ENCODE measurements around the gene SLC24A5. TPM values are rescaled to one million over a fixed set of nuclear protein-coding genes. Genes with fewer than 3 reads are reported as not detected.

Gene SLC24A5
- total and polyA plus RNA-seq, 2 donors (not counting 3 experiments of a cell fraction or from before 2014, with no cell fraction given), result not detected

- Histone ChIP-seq H3K9ac (replicated peaks; ENCODE audit: extremely low read depth, insufficient read depth, low read length) (no peak overlapping the region), H3K4me2 (ENCODE audit: insufficient read depth, low read length) (no peak overlapping the region), H3K9me3 (replicated peaks; ENCODE audit: control insufficient read depth, insufficient read depth, low read length) (no peaks in the 10 kb centered on the region), H2AFZ (ENCODE audit: low read depth, low read length) (no peak overlapping the region), H3K4me1 (ENCODE audit: control insufficient read depth, extremely low read depth, insufficient read depth, low read length) (no peaks in the 10 kb centered on the region), H4K20me1 (replicated peaks; ENCODE audit: control insufficient read depth, extremely low read depth, insufficient read depth, low read length) (no peaks in the 10 kb centered on the region), H3K27ac (ENCODE audit: insufficient read depth, low read depth, low read length) (no peak overlapping the region), H3K79me2 (ENCODE audit: control insufficient read depth, insufficient read depth, low read length) (no peaks in the 10 kb centered on the region), H3K36me3 (ENCODE audit: control insufficient read depth in 2 of 2, extremely low read depth in 1 of 2, insufficient read depth in 2 of 2, low read length in 2 of 2) (no peaks in the 10 kb centered on the region), H3K4me3 (replicated peaks in 1 of 3; ENCODE audit: insufficient read depth in 1 of 3, low read depth in 1 of 3, low read length in 3 of 3) (no peak overlapping the region), H3K27me3 (ENCODE audit: control insufficient read depth in 2 of 2, insufficient read depth in 2 of 2, low read length in 2 of 2) (no peaks in the 10 kb centered on the region), H3K9me1 (replicated peaks; ENCODE audit: control insufficient read depth, extremely low read depth, insufficient read depth, low read length) (no peaks in the 10 kb centered on the region)
- no TSS peak for BruUV-seq (replicated peaks)
- TF ChIP-seq, protein P1, sequence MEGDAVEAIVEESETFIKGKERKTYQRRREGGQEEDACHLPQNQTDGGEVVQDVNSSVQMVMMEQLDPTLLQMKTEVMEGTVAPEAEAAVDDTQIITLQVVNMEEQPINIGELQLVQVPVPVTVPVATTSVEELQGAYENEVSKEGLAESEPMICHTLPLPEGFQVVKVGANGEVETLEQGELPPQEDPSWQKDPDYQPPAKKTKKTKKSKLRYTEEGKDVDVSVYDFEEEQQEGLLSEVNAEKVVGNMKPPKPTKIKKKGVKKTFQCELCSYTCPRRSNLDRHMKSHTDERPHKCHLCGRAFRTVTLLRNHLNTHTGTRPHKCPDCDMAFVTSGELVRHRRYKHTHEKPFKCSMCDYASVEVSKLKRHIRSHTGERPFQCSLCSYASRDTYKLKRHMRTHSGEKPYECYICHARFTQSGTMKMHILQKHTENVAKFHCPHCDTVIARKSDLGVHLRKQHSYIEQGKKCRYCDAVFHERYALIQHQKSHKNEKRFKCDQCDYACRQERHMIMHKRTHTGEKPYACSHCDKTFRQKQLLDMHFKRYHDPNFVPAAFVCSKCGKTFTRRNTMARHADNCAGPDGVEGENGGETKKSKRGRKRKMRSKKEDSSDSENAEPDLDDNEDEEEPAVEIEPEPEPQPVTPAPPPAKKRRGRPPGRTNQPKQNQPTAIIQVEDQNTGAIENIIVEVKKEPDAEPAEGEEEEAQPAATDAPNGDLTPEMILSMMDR (IDR thresholded peaks at IDR 0.05; ENCODE audit: extremely low read depth in 1 of 2, insufficient read depth in 1 of 2, low read depth in 1 of 2, low read length in 2 of 2), result no peak
- TF ChIP-seq POLR2AphosphoS5 (IDR thresholded peaks at IDR 0.05; ENCODE audit: insufficient read depth, low read depth, low read length), result no peak
- TF ChIP-seq GATA2 (IDR thresholded peaks at IDR 0.05; ENCODE audit: insufficient read depth, insufficient read length, low read depth, low read length), result no peak
- TF ChIP-seq FOS (IDR thresholded peaks at IDR 0.05; ENCODE audit: borderline replicate concordance, insufficient read depth, low read length), result no peak
- no peak for TF ChIP-seq EZH2 (IDR thresholded peaks at IDR 0.05; ENCODE audit: borderline replicate concordance, low read depth, low read length, severe bottlenecking)
- no peak for TF ChIP-seq POLR2A (IDR thresholded peaks at IDR 0.05; ENCODE audit: low read depth, low read length)
- TF ChIP-seq MYC (IDR thresholded peaks at IDR 0.05; ENCODE audit: low read depth, low read length), result no peak
- TF ChIP-seq JUN (IDR thresholded peaks at IDR 0.05; ENCODE audit: borderline replicate concordance, insufficient read depth, insufficient read length, low read depth), result no peak
- TF ChIP-seq, protein P2, sequence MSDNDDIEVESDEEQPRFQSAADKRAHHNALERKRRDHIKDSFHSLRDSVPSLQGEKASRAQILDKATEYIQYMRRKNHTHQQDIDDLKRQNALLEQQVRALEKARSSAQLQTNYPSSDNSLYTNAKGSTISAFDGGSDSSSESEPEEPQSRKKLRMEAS (IDR thresholded peaks at IDR 0.05; ENCODE audit: insufficient read depth, insufficient read length), result no peak
- ChIA-PET CTCF (interaction anchor here (1.0 to 1.9 kb wide), 3 partner anchors 10 to 15 kb away, joined by 3 to 8 read pairs (median 6); no protein-coding TSS in a partner anchor), POLR2A (no interaction called here)
- intact Hi-C loops (cut with micrococcal nuclease), result no loop called here
- dilution Hi-C loops (cut with MboI; ENCODE audit: extremely low pct_ligation_motif_present, low sequenced_read_pairs), result no loop called here
- FAIRE-seq, result no peak
- no peak for DNase-seq (ENCODE audit: low read depth, low spot score)
These were observed 6.0 kb downstream of the SLC24A5 start for GRCh38 chr15:48126667-48127355.

All from endothelial cell of umbilical vein (primary cell).